MM.1S (cell line): Measurements from ENCODE around the gene LMNTD1.

Source experiments
- DNase-seq: peaks from one replicate; pipeline ENCODE4 v3.0.0-alpha.2; 2015
- H2AFZ ChIP-seq: fragments of 300-600 bp; sonication (generic); 2 replicates; pipeline ENCODE4 v1.6.0; 2016; ENCODE audit warnings: antibody characterized with exemption, low read length
- H3F3A ChIP-seq: fragments of 300-600 bp; sonication (generic); 2 replicates; pipeline ENCODE4 v1.6.1; 2016; ENCODE audit warnings: mild to moderate bottlenecking, antibody characterized with exemption, low read length, moderate library complexity, mixed read lengths; ENCODE audit not compliant: insufficient read depth
- H3K27ac ChIP-seq: fragments of 300-600 bp; sonication (generic); 2 replicates; pipeline ENCODE4 v1.5.1; 2016; ENCODE audit warnings: mild to moderate bottlenecking, low read length
- H3K27me3 ChIP-seq: fragments of 300-600 bp; sonication (generic); replicated peaks from 2 replicates; pipeline ENCODE4 v1.6.0; 2016; ENCODE audit warnings: low read length; ENCODE audit not compliant: insufficient read depth
- H3K36me3 ChIP-seq: fragments of 300-600 bp; sonication (generic); replicated peaks from 2 replicates; pipeline ENCODE4 v1.6.1; 2016; ENCODE audit warnings: mild to moderate bottlenecking, low read length, mixed read lengths; ENCODE audit not compliant: insufficient read depth
- H3K4me1 ChIP-seq: fragments of 300-600 bp; sonication (generic); 2 replicates; pipeline ENCODE4 v1.6.1; 2016; ENCODE audit warnings: low read length, mixed read lengths
- H3K4me2 ChIP-seq: fragments of 300-600 bp; sonication (generic); 2 replicates; pipeline ENCODE4 v1.6.0; 2016; ENCODE audit warnings: low read depth, low read length
- H3K4me3 ChIP-seq: fragments of 300-600 bp; sonication (generic); 2 replicates; pipeline ENCODE4 v1.5.1; 2016; ENCODE audit warnings: low read length, mixed read lengths
- H3K79me2 ChIP-seq: fragments of 300-600 bp; sonication (generic); 2 replicates; pipeline ENCODE4 v1.6.1; 2016; ENCODE audit warnings: mixed run types, low read length, mixed read lengths
- H3K9ac ChIP-seq: fragments of 300-600 bp; sonication (generic); 2 replicates; pipeline ENCODE4 v1.6.1; 2016; ENCODE audit warnings: low read length, mixed read lengths
- H3K9me2 ChIP-seq: fragments of 300-600 bp; sonication (generic); replicated peaks from 2 replicates; pipeline ENCODE4 v1.6.1; 2016; ENCODE audit warnings: mild to moderate bottlenecking, low read length, mixed read lengths; ENCODE audit not compliant: insufficient read depth
- H3K9me3 ChIP-seq: fragments of 300-600 bp; sonication (generic); replicated peaks from 2 replicates; pipeline ENCODE4 v1.6.1; 2016; ENCODE audit warnings: mild to moderate bottlenecking, low read length, mixed read lengths; ENCODE audit not compliant: insufficient read depth
- H4K20me1 ChIP-seq: fragments of 300-600 bp; sonication (generic); 2 replicates; pipeline ENCODE4 v1.6.1; 2016; ENCODE audit warnings: mild to moderate bottlenecking, low read length, moderate library complexity, mixed read lengths; ENCODE audit not compliant: insufficient read depth
- EZH2 ChIP-seq: fragments of 300-600 bp; sonication (generic); optimal IDR thresholded peaks from 2 replicates; pipeline ENCODE3; 2017; ENCODE audit warnings: low read depth, mild to moderate bottlenecking, antibody characterized with exemption, low read length, mixed read lengths
- EZH2phosphoT487 ChIP-seq: fragments of 300-600 bp; sonication (generic); IDR thresholded peaks from 2 replicates; pipeline ENCODE4 v1.6.1; 2018; ENCODE audit warnings: antibody characterized with exemption, low read length
- TF ChIP-seq, protein P1 (sequence below): fragments of 300-600 bp; sonication (generic); IDR thresholded peaks from 2 replicates; pipeline ENCODE4 v1.5.1; 2016; ENCODE audit warnings: antibody characterized with exemption, low read length, mixed read lengths

Gene LMNTD1

DNA sequence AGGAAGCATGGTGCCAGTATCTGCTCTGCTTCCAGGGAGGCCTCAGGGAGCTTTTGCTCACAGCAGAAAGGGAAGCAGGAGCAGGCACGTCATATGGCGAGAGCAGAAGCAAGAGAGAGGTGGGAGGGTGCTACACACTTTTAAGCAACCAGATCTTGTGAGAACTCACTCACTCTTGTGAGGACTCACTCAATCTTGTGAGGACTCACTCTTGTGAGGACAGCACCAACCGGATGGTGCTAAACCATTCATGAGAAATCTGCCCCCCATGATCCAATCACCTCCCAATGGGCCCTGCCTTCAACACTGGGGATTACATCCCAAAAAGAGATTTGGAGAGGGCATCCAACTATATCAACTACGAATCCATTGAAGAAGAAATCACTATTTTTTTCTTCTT, 34.3 kb upstream of the LMNTD1 start:
- DNase-seq: no peak
- no peaks in the 10 kb centered on the region for H3K9me2 ChIP-seq
- H3F3A ChIP-seq: no peaks in the 10 kb centered on the region
- no peaks in the 10 kb centered on the region for H4K20me1 ChIP-seq
- no peak overlapping the region for H3K4me3 ChIP-seq
- no peak overlapping the region for H3K4me2 ChIP-seq
- no peaks in the 10 kb centered on the region for H3K36me3 ChIP-seq
- no peak overlapping the region for H3K27ac ChIP-seq
- H2AFZ ChIP-seq: no peak overlapping the region
- no peaks in the 10 kb centered on the region for H3K27me3 ChIP-seq
- no peak overlapping the region for H3K9ac ChIP-seq
- no peak for TF ChIP-seq EZH2
- no peak for TF ChIP-seq EZH2phosphoT487
- TF ChIP-seq, protein P1, sequence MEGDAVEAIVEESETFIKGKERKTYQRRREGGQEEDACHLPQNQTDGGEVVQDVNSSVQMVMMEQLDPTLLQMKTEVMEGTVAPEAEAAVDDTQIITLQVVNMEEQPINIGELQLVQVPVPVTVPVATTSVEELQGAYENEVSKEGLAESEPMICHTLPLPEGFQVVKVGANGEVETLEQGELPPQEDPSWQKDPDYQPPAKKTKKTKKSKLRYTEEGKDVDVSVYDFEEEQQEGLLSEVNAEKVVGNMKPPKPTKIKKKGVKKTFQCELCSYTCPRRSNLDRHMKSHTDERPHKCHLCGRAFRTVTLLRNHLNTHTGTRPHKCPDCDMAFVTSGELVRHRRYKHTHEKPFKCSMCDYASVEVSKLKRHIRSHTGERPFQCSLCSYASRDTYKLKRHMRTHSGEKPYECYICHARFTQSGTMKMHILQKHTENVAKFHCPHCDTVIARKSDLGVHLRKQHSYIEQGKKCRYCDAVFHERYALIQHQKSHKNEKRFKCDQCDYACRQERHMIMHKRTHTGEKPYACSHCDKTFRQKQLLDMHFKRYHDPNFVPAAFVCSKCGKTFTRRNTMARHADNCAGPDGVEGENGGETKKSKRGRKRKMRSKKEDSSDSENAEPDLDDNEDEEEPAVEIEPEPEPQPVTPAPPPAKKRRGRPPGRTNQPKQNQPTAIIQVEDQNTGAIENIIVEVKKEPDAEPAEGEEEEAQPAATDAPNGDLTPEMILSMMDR: no peak
- no peaks in the 10 kb centered on the region for H3K79me2 ChIP-seq
- H3K4me1 ChIP-seq: no peaks in the 10 kb centered on the region
- no peaks in the 10 kb centered on the region for H3K9me3 ChIP-seq

DNA sequence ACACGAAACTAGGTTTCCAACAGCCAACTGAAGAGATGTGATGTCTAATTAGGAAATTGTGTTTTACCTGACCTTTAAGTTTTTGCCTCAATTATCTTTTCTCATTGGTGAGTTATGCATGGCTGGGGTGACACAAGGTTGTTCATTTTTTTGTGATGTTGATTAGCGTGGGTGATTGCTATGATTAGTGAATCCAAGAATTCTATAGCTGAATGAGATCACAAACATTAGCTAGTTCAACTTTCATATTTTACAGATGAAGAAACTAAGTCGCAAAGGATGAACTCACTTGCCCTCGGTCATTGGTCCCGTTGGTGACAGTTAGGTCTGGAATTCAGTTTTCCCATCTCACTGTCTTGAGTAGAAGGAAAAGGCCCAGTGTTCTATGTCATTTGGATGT, 32.6 kb upstream of the LMNTD1 start:
- Histone ChIP-seq H2AFZ (no peak overlapping the region), H3K27me3 (no peaks in the 10 kb centered on the region), H3K4me1 (no peaks in the 10 kb centered on the region), H4K20me1 (no peaks in the 10 kb centered on the region), H3K36me3 (no peaks in the 10 kb centered on the region), H3K9me3 (no peaks in the 10 kb centered on the region), H3K27ac (no peak overlapping the region), H3K9ac (no peak overlapping the region), H3K4me3 (no peak overlapping the region), H3F3A (no peaks in the 10 kb centered on the region), H3K4me2 (no peak overlapping the region), H3K9me2 (no peaks in the 10 kb centered on the region), H3K79me2 (no peaks in the 10 kb centered on the region)
- TF ChIP-seq, protein P1: no peak
- DNase-seq: no peak

DNA sequence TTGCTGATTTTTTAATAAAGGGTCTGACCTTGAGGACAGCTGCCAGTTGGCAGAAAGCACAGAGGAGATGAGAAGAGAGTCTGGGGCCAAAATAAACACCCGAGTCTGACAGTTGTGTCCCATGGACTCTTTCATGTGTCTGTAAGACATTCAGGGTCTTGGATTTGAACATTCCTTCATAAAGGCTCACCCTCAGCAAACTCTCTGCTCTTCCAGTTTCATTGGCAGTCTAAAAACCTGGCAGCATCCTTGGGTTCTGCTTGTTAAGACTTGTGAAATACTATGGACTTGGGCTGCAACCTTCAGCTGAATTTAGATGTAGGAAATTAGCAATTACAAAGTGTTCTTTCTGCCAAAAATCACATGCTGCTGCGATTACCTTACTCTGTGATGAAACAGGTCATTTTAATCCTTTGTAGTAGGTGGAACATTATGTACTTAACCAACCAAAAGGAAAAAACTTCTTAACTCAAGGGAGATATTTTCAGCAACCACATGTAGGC, 32.0 kb upstream of the LMNTD1 start:
- Histone ChIP-seq H3K27me3 (no peaks in the 10 kb centered on the region), H4K20me1 (no peaks in the 10 kb centered on the region), H3K9me3 (no peaks in the 10 kb centered on the region), H3K4me3 (no peak overlapping the region), H3F3A (no peaks in the 10 kb centered on the region), H3K4me2 (no peak overlapping the region), H3K4me1 (no peaks in the 10 kb centered on the region), H3K9me2 (no peaks in the 10 kb centered on the region), H3K79me2 (no peaks in the 10 kb centered on the region), H2AFZ (no peak overlapping the region), H3K27ac (no peak overlapping the region), H3K36me3 (no peaks in the 10 kb centered on the region), H3K9ac (no peak overlapping the region)
- TF ChIP-seq EZH2 (no peak), EZH2phosphoT487 (no peak)
- TF ChIP-seq, protein P1: no peak
- DNase-seq: no peak
